Measurements from ENCODE around the gene PSMD6.

PSMD6 gene

DNA sequence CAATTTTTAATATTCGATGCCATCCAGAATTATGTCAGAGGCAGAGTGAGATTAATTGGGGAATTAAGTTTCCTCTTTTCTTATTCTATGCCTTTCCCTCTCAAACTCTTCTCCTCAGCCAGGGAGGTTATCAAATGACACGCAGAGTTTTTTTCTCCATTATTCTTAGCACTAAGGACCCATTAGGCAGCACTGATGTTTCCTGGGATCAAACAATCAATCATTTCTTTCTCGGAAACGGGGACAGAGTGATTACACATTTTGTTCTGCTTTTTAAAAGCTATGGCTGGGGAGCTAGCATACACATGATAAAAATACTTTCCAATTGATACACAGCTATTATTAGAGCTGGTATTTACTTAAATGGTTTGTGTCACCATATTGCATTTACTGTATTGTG lies 35.3 kb upstream of the PSMD6 start:
- no peaks in the 10 kb centered on the region for H3K9me3 ChIP-seq (ENCODE audit: control insufficient read depth, low read length)
- H3K27me3 ChIP-seq (replicated peaks; ENCODE audit: control insufficient read depth, insufficient read depth, low read length, poor library complexity, severe bottlenecking) = no peaks in the 10 kb centered on the region
- H3K36me3 ChIP-seq (ENCODE audit: control insufficient read depth, insufficient read depth, low read length) = no peaks in the 10 kb centered on the region
- no peak for DNase-seq
- H3K4me3 ChIP-seq (ENCODE audit: insufficient read depth, low read depth, low read length, poor library complexity, severe bottlenecking) = no peak overlapping the region
- H3K4me1 ChIP-seq (ENCODE audit: control insufficient read depth, insufficient read depth, low read length, poor library complexity, severe bottlenecking) = no peaks in the 10 kb centered on the region
- H3K27ac ChIP-seq (ENCODE audit: insufficient read depth, low read length, poor library complexity, severe bottlenecking) = no peak overlapping the region

DNA sequence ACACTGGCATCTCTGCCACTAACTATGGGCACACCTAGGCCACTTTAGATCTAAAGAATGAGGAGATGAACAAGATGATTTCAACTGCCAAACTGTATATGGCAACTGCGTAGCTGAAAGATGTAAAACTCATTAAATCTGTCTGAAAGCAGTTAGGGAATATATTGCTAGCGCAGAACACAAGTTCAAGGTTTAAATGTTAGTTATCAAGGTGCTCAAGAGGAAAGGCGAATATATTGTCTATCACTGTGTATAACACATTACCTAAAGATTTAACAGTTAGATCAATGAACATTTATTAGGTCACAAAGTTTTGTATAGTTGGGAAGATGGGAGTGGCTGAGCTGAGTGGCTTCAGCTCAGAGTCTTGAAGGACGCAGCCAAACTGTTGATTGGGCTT lies 33.9 kb upstream of the PSMD6 start:
- H3K36me3 ChIP-seq (ENCODE audit: control insufficient read depth, insufficient read depth, low read length) = no peaks in the 10 kb centered on the region
- no peak overlapping the region for H3K4me3 ChIP-seq (ENCODE audit: insufficient read depth, low read depth, low read length, poor library complexity, severe bottlenecking)
- no peaks in the 10 kb centered on the region for H3K4me1 ChIP-seq (ENCODE audit: control insufficient read depth, insufficient read depth, low read length, poor library complexity, severe bottlenecking)
- no peaks in the 10 kb centered on the region for H3K9me3 ChIP-seq (ENCODE audit: control insufficient read depth, low read length)
- H3K27me3 ChIP-seq (replicated peaks; ENCODE audit: control insufficient read depth, insufficient read depth, low read length, poor library complexity, severe bottlenecking) = no peaks in the 10 kb centered on the region
- no peak overlapping the region for H3K27ac ChIP-seq (ENCODE audit: insufficient read depth, low read length, poor library complexity, severe bottlenecking)
- DNase-seq = no peak

- no peaks in the 10 kb centered on the region for H3K4me1 ChIP-seq (ENCODE audit: control insufficient read depth, insufficient read depth, low read length, poor library complexity, severe bottlenecking)
- H3K27me3 ChIP-seq (replicated peaks; ENCODE audit: control insufficient read depth, insufficient read depth, low read length, poor library complexity, severe bottlenecking) = no peaks in the 10 kb centered on the region
- H3K9me3 ChIP-seq (ENCODE audit: control insufficient read depth, low read length) = no peaks in the 10 kb centered on the region
- DNase-seq = no peak
- H3K27ac ChIP-seq (ENCODE audit: insufficient read depth, low read length, poor library complexity, severe bottlenecking) = no peak overlapping the region
- no peaks in the 10 kb centered on the region for H3K36me3 ChIP-seq (ENCODE audit: control insufficient read depth, insufficient read depth, low read length)
- H3K4me3 ChIP-seq (ENCODE audit: insufficient read depth, low read depth, low read length, poor library complexity, severe bottlenecking) = no peak overlapping the region
Measured at GRCh38 chr3:64056606-64057180, 33.4 kb upstream of the PSMD6 start.

GRCh38 chr3:64055076-64055475 lies 31.8 kb upstream of the PSMD6 start:
- no peak for DNase-seq
- Histone ChIP-seq H3K36me3 (ENCODE audit: control insufficient read depth, insufficient read depth, low read length) (no peaks in the 10 kb centered on the region), H3K27ac (ENCODE audit: insufficient read depth, low read length, poor library complexity, severe bottlenecking) (no peak overlapping the region), H3K9me3 (ENCODE audit: control insufficient read depth, low read length) (no peaks in the 10 kb centered on the region), H3K4me1 (ENCODE audit: control insufficient read depth, insufficient read depth, low read length, poor library complexity, severe bottlenecking) (no peaks in the 10 kb centered on the region), H3K27me3 (replicated peaks; ENCODE audit: control insufficient read depth, insufficient read depth, low read length, poor library complexity, severe bottlenecking) (no peaks in the 10 kb centered on the region), H3K4me3 (ENCODE audit: insufficient read depth, low read depth, low read length, poor library complexity, severe bottlenecking) (no peak overlapping the region)

GRCh38 chr3:64054488-64054887 lies 31.2 kb upstream of the PSMD6 start:
- Histone ChIP-seq H3K27ac (ENCODE audit: insufficient read depth, low read length, poor library complexity, severe bottlenecking) (no peak overlapping the region), H3K27me3 (replicated peaks; ENCODE audit: control insufficient read depth, insufficient read depth, low read length, poor library complexity, severe bottlenecking) (no peaks in the 10 kb centered on the region), H3K4me3 (ENCODE audit: insufficient read depth, low read depth, low read length, poor library complexity, severe bottlenecking) (no peak overlapping the region), H3K9me3 (ENCODE audit: control insufficient read depth, low read length) (no peaks in the 10 kb centered on the region), H3K4me1 (ENCODE audit: control insufficient read depth, insufficient read depth, low read length, poor library complexity, severe bottlenecking) (no peaks in the 10 kb centered on the region), H3K36me3 (ENCODE audit: control insufficient read depth, insufficient read depth, low read length) (no peaks in the 10 kb centered on the region)
- no peak for DNase-seq

GRCh38 chr3:64053581-64053980 lies 30.3 kb upstream of the PSMD6 start:
- Histone ChIP-seq H3K4me3 (ENCODE audit: insufficient read depth, low read depth, low read length, poor library complexity, severe bottlenecking) (no peak overlapping the region), H3K27ac (ENCODE audit: insufficient read depth, low read length, poor library complexity, severe bottlenecking) (no peak overlapping the region), H3K36me3 (ENCODE audit: control insufficient read depth, insufficient read depth, low read length) (no peaks in the 10 kb centered on the region), H3K4me1 (ENCODE audit: control insufficient read depth, insufficient read depth, low read length, poor library complexity, severe bottlenecking) (no peaks in the 10 kb centered on the region), H3K27me3 (replicated peaks; ENCODE audit: control insufficient read depth, insufficient read depth, low read length, poor library complexity, severe bottlenecking) (no peaks in the 10 kb centered on the region), H3K9me3 (ENCODE audit: control insufficient read depth, low read length) (no peaks in the 10 kb centered on the region)
- DNase-seq = no peak

DNA sequence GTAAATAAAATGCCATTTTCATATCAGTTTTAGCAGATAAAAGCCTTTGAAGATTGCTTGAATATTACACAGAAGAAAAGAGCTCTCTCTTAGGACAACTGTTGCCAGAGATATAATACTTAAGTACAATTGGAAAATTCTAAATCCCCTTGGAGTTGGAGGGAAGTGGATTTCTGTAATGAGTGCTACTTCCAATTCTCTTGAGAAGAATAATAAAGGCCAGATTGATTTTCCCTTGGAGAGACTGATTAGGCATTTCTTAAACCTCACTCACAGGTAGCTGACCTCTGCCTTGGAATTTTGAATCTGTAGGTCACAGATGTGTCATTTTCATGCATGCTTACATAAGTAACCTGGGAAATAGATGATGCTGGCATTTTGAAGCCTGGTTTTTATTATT lies 29.8 kb upstream of the PSMD6 start:
- H3K27ac ChIP-seq (ENCODE audit: insufficient read depth, low read length, poor library complexity, severe bottlenecking) = no peak overlapping the region
- DNase-seq = no peak
- no peaks in the 10 kb centered on the region for H3K9me3 ChIP-seq (ENCODE audit: control insufficient read depth, low read length)
- no peaks in the 10 kb centered on the region for H3K36me3 ChIP-seq (ENCODE audit: control insufficient read depth, insufficient read depth, low read length)
- no peaks in the 10 kb centered on the region for H3K4me1 ChIP-seq (ENCODE audit: control insufficient read depth, insufficient read depth, low read length, poor library complexity, severe bottlenecking)
- no peaks in the 10 kb centered on the region for H3K27me3 ChIP-seq (replicated peaks; ENCODE audit: control insufficient read depth, insufficient read depth, low read length, poor library complexity, severe bottlenecking)
- no peak overlapping the region for H3K4me3 ChIP-seq (ENCODE audit: insufficient read depth, low read depth, low read length, poor library complexity, severe bottlenecking)

DNA sequence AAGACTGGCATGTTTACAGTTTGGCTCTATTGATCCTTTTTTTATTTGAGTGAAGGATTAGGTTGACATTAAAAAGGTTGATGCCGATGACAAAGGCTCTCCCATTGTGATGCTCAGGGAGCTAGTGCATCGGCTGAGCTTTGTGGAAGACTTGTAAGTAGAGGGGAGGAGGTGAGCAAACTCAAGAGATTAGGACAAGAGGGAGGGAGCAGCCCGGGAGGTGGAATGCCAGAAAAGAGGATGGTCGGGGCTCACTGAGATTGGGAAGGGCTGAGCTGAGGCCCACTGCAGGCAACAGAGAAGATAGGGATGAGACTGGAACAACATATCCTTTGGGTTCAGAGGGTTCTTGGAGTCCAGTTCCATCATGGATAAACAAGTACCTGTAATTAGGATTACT lies 26.5 kb upstream of the PSMD6 start:
- no peak for DNase-seq
- H3K4me3 ChIP-seq (ENCODE audit: insufficient read depth, low read depth, low read length, poor library complexity, severe bottlenecking) = no peak overlapping the region
- no peaks in the 10 kb centered on the region for H3K36me3 ChIP-seq (ENCODE audit: control insufficient read depth, insufficient read depth, low read length)
- H3K4me1 ChIP-seq (ENCODE audit: control insufficient read depth, insufficient read depth, low read length, poor library complexity, severe bottlenecking) = no peaks in the 10 kb centered on the region
- H3K9me3 ChIP-seq (ENCODE audit: control insufficient read depth, low read length) = no peaks in the 10 kb centered on the region
- H3K27me3 ChIP-seq (replicated peaks; ENCODE audit: control insufficient read depth, insufficient read depth, low read length, poor library complexity, severe bottlenecking) = no peaks in the 10 kb centered on the region
- no peak overlapping the region for H3K27ac ChIP-seq (ENCODE audit: insufficient read depth, low read length, poor library complexity, severe bottlenecking)

- DNase-seq = no peak
- Histone ChIP-seq H3K27me3 (replicated peaks; ENCODE audit: control insufficient read depth, insufficient read depth, low read length, poor library complexity, severe bottlenecking) (no peaks in the 10 kb centered on the region), H3K27ac (ENCODE audit: insufficient read depth, low read length, poor library complexity, severe bottlenecking) (no peak overlapping the region), H3K9me3 (ENCODE audit: control insufficient read depth, low read length) (no peaks in the 10 kb centered on the region), H3K36me3 (ENCODE audit: control insufficient read depth, insufficient read depth, low read length) (no peaks in the 10 kb centered on the region), H3K4me3 (ENCODE audit: insufficient read depth, low read depth, low read length, poor library complexity, severe bottlenecking) (no peak overlapping the region), H3K4me1 (ENCODE audit: control insufficient read depth, insufficient read depth, low read length, poor library complexity, severe bottlenecking) (no peaks in the 10 kb centered on the region)
Measured at GRCh38 chr3:64049136-64049535, 25.8 kb upstream of the PSMD6 start.

GRCh38 chr3:64048631-64049061 lies 25.4 kb upstream of the PSMD6 start:
- H3K4me1 ChIP-seq (ENCODE audit: control insufficient read depth, insufficient read depth, low read length, poor library complexity, severe bottlenecking) = no peaks in the 10 kb centered on the region
- no peak overlapping the region for H3K27ac ChIP-seq (ENCODE audit: insufficient read depth, low read length, poor library complexity, severe bottlenecking)
- no peaks in the 10 kb centered on the region for H3K9me3 ChIP-seq (ENCODE audit: control insufficient read depth, low read length)
- DNase-seq = no peak
- no peaks in the 10 kb centered on the region for H3K27me3 ChIP-seq (replicated peaks; ENCODE audit: control insufficient read depth, insufficient read depth, low read length, poor library complexity, severe bottlenecking)
- H3K36me3 ChIP-seq (ENCODE audit: control insufficient read depth, insufficient read depth, low read length) = no peaks in the 10 kb centered on the region
- H3K4me3 ChIP-seq (ENCODE audit: insufficient read depth, low read depth, low read length, poor library complexity, severe bottlenecking) = no peak overlapping the region

DNA sequence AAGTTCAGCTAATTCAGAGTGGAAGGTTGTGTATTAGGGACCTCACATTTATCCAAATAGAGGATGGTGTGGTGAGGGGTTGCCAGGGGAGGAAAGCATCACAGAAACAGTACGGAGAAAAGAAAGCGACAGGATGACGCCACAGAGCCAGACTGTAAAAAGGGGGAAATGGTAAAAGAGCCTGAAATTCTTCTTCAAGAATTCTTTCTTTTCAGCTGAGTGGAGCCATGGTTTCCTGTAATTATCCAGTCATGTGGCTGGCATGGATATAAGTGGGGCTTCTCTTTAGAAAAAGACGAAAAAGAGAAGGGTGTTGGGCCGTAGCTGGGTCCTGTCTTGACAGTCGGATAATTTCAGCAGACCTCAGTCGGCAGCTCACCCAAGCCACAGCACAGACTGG lies 24.5 kb upstream of the PSMD6 start:
- Histone ChIP-seq H3K4me3 (ENCODE audit: insufficient read depth, low read depth, low read length, poor library complexity, severe bottlenecking) (no peak overlapping the region), H3K27ac (ENCODE audit: insufficient read depth, low read length, poor library complexity, severe bottlenecking) (no peak overlapping the region), H3K36me3 (ENCODE audit: control insufficient read depth, insufficient read depth, low read length) (no peaks in the 10 kb centered on the region), H3K4me1 (ENCODE audit: control insufficient read depth, insufficient read depth, low read length, poor library complexity, severe bottlenecking) (no peaks in the 10 kb centered on the region), H3K9me3 (ENCODE audit: control insufficient read depth, low read length) (no peaks in the 10 kb centered on the region), H3K27me3 (replicated peaks; ENCODE audit: control insufficient read depth, insufficient read depth, low read length, poor library complexity, severe bottlenecking) (no peaks in the 10 kb centered on the region)
- DNase-seq = no peak

Data from effector memory CD4-positive, alpha-beta T cell (primary cell).